Adrenal gland (tissue), 5 donors: ENCODE results near the gene CMTM5.

Source experiments
- POLR2A ChIP-seq, 2 donors: fragments of 450-650 bp; IDR thresholded peaks; one replicate each; pipeline ENCODE4 v1.6.1; 2017; ENCODE audit warnings: antibody characterized with exemption in 2 of 2, mild to moderate bottlenecking in 2 of 2, moderate library complexity in 1 of 2
- TF ChIP-seq, protein P1 (sequence below), 6 experiments: fragments of 450-650 bp in 4 of 6; fragments of 200-600 bp in 2 of 6; sonication (generic) in 1 of 6; IDR thresholded peaks; 1 replicate in 5 of 6; 2 replicates in 1 of 6; pipeline versions ENCODE4 v1.5.1 to v1.8.0; 2016 to 2021; ENCODE audit warnings: antibody characterized with exemption in 6 of 6, mild to moderate bottlenecking in 2 of 6, moderate library complexity in 1 of 6
- donor health status: DM: no; HTN: no; CAD: no.

DNA sequence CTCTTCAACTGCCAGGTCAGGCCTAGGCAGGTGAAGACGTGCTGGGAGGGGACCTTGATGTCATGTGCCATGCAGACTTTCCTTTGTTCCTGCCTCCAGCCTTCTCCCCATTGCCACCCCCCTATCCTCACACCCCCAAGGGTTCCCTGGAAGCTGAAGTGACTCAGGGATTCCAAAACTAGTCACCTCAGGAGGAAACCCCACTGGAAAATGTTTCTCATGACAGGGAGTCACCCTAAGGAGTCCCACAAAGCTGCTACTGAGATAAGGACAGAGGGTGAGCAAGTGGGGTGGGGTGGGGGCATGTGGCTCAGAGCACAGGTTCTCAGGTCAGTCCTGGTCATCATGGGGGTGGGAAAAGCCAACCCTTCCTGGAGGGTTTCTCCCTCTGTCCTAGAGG is 6.6 kb upstream of the CMTM5 start:
- TF ChIP-seq, protein P1, sequence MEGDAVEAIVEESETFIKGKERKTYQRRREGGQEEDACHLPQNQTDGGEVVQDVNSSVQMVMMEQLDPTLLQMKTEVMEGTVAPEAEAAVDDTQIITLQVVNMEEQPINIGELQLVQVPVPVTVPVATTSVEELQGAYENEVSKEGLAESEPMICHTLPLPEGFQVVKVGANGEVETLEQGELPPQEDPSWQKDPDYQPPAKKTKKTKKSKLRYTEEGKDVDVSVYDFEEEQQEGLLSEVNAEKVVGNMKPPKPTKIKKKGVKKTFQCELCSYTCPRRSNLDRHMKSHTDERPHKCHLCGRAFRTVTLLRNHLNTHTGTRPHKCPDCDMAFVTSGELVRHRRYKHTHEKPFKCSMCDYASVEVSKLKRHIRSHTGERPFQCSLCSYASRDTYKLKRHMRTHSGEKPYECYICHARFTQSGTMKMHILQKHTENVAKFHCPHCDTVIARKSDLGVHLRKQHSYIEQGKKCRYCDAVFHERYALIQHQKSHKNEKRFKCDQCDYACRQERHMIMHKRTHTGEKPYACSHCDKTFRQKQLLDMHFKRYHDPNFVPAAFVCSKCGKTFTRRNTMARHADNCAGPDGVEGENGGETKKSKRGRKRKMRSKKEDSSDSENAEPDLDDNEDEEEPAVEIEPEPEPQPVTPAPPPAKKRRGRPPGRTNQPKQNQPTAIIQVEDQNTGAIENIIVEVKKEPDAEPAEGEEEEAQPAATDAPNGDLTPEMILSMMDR (IDR thresholded peaks at IDR 0.05), result no peak
- no peak for TF ChIP-seq POLR2A (IDR thresholded peaks at IDR 0.05)
